ENCODE data around the gene CNOT8.

DNA sequence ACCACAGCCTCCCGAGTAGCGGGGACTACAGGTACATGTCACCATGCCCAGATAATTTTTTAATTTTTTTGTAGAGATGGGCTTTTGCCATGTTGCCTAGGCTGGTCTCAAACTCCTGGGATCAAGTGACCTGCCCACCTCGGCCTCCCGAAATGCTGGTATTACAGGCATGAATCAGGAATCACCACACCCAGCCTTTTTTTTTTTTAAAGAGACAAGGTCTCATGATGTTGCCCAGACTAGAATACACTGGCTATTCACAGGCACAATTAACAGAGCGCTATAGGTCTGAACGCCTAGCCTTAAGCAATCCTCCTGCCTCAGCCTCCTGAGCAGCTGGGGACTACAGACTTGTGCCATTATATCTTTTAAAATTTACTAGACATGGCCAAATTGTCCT lies 43.5 kb downstream of the CNOT8 start:
- no peak for TF ChIP-seq POLR2AphosphoS5 (IDR thresholded peaks at IDR 0.05)
- TF ChIP-seq, protein P1, sequence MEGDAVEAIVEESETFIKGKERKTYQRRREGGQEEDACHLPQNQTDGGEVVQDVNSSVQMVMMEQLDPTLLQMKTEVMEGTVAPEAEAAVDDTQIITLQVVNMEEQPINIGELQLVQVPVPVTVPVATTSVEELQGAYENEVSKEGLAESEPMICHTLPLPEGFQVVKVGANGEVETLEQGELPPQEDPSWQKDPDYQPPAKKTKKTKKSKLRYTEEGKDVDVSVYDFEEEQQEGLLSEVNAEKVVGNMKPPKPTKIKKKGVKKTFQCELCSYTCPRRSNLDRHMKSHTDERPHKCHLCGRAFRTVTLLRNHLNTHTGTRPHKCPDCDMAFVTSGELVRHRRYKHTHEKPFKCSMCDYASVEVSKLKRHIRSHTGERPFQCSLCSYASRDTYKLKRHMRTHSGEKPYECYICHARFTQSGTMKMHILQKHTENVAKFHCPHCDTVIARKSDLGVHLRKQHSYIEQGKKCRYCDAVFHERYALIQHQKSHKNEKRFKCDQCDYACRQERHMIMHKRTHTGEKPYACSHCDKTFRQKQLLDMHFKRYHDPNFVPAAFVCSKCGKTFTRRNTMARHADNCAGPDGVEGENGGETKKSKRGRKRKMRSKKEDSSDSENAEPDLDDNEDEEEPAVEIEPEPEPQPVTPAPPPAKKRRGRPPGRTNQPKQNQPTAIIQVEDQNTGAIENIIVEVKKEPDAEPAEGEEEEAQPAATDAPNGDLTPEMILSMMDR (IDR thresholded peaks at IDR 0.05; ENCODE audit: poor library complexity, severe bottlenecking): no peak
- TF ChIP-seq, protein P2, sequence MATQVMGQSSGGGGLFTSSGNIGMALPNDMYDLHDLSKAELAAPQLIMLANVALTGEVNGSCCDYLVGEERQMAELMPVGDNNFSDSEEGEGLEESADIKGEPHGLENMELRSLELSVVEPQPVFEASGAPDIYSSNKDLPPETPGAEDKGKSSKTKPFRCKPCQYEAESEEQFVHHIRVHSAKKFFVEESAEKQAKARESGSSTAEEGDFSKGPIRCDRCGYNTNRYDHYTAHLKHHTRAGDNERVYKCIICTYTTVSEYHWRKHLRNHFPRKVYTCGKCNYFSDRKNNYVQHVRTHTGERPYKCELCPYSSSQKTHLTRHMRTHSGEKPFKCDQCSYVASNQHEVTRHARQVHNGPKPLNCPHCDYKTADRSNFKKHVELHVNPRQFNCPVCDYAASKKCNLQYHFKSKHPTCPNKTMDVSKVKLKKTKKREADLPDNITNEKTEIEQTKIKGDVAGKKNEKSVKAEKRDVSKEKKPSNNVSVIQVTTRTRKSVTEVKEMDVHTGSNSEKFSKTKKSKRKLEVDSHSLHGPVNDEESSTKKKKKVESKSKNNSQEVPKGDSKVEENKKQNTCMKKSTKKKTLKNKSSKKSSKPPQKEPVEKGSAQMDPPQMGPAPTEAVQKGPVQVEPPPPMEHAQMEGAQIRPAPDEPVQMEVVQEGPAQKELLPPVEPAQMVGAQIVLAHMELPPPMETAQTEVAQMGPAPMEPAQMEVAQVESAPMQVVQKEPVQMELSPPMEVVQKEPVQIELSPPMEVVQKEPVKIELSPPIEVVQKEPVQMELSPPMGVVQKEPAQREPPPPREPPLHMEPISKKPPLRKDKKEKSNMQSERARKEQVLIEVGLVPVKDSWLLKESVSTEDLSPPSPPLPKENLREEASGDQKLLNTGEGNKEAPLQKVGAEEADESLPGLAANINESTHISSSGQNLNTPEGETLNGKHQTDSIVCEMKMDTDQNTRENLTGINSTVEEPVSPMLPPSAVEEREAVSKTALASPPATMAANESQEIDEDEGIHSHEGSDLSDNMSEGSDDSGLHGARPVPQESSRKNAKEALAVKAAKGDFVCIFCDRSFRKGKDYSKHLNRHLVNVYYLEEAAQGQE (IDR thresholded peaks at IDR 0.05; ENCODE audit: borderline replicate concordance): no peak
